ENCODE results near the gene SLC8A1.

The SLC8A1 gene

GRCh38 chr2:40300391-40300790, 151.5 kb downstream of the SLC8A1 start:
- DNase-seq, result no peak

- DNase-seq, result no peak
Measured at GRCh38 chr2:40299781-40300180, 152.1 kb downstream of the SLC8A1 start.

GRCh38 chr2:40299173-40299572, 152.7 kb downstream of the SLC8A1 start:
- DNase-seq, result no peak

- no peak for DNase-seq
Measured at GRCh38 chr2:40298026-40298425, 153.9 kb downstream of the SLC8A1 start.

- no peak for DNase-seq
Measured at GRCh38 chr2:40292291-40292690, 159.6 kb downstream of the SLC8A1 start.

GRCh38 chr2:40289771-40290404, 162.0 kb downstream of the SLC8A1 start:
- no peak for DNase-seq

- DNase-seq, result no peak
Measured at GRCh38 chr2:40287773-40288172, 164.1 kb downstream of the SLC8A1 start.

- DNase-seq, result no peak
Measured at GRCh38 chr2:40287195-40287594, 164.7 kb downstream of the SLC8A1 start.

GRCh38 chr2:40286721-40287120, 165.2 kb downstream of the SLC8A1 start:
- no peak for DNase-seq

GRCh38 chr2:40285391-40285790, 166.5 kb downstream of the SLC8A1 start:
- no peak for DNase-seq

- no peak for DNase-seq
Measured at GRCh38 chr2:40284797-40285196, 167.1 kb downstream of the SLC8A1 start.

- no peak for DNase-seq
Measured at GRCh38 chr2:40283111-40283909, 168.6 kb downstream of the SLC8A1 start.

- DNase-seq, result no peak
Measured at GRCh38 chr2:40282428-40282827, 169.5 kb downstream of the SLC8A1 start.

GRCh38 chr2:40281021-40281940, 170.6 kb downstream of the SLC8A1 start:
- no peak for DNase-seq

- DNase-seq, result no peak
Measured at GRCh38 chr2:40279482-40279881, 172.4 kb downstream of the SLC8A1 start.

GRCh38 chr2:40279001-40279400, 172.9 kb downstream of the SLC8A1 start:
- no peak for DNase-seq

- no peak for DNase-seq
Measured at GRCh38 chr2:40276076-40276475, 175.8 kb downstream of the SLC8A1 start.

- DNase-seq, result no peak
Measured at GRCh38 chr2:40274270-40274669, 177.6 kb downstream of the SLC8A1 start.

GRCh38 chr2:40273734-40274182, 178.1 kb downstream of the SLC8A1 start:
- DNase-seq, result no peak

GRCh38 chr2:40271094-40271493, 180.8 kb downstream of the SLC8A1 start:
- DNase-seq, result no peak

GRCh38 chr2:40270372-40270771, 181.5 kb downstream of the SLC8A1 start:
- no peak for DNase-seq

GRCh38 chr2:40268566-40268965, 183.3 kb downstream of the SLC8A1 start:
- DNase-seq, result no peak

- DNase-seq, result no peak
Measured at GRCh38 chr2:40266201-40266600, 185.7 kb downstream of the SLC8A1 start.

Measured in central memory CD4-positive, alpha-beta T cell (primary cell).